Activated CD4-positive, CD25-positive, alpha-beta regulatory T cell treated with anti-CD3 and anti-CD28 coated beads, Interleukin-2, amount 50 U/mL, for 24 hours (primary cell): ENCODE results near the gene SERPINB3.
"Not testable (repeated sequence)": the region's sequence is repeated elsewhere in the genome, so short reads cannot be mapped to it uniquely, and the experiment has no call there.

ENCODE experiments used
- ATAC-seq, 2 donors: fragments of 150-1000 bp; cut with Tn5 transposase; one replicate each; pipeline ENCODE4 v1.10.0; 2021; ENCODE audit warnings: mild to moderate bottlenecking in 1 of 2, moderate library complexity in 1 of 2

The SERPINB3 gene

GRCh38 chr18:63644694-63645093 lies 17.0 kb downstream of the SERPINB3 start:
- ATAC-seq = not testable (repeated sequence)

GRCh38 chr18:63644142-63644541 lies 17.6 kb downstream of the SERPINB3 start, which contains the start of gene SERPINB4:
Gene SERPINB4 (minus strand): TSS chr18:63644256. CDS start chr18:63643577, 679 bp downstream.
- not testable (repeated sequence) for ATAC-seq

DNA sequence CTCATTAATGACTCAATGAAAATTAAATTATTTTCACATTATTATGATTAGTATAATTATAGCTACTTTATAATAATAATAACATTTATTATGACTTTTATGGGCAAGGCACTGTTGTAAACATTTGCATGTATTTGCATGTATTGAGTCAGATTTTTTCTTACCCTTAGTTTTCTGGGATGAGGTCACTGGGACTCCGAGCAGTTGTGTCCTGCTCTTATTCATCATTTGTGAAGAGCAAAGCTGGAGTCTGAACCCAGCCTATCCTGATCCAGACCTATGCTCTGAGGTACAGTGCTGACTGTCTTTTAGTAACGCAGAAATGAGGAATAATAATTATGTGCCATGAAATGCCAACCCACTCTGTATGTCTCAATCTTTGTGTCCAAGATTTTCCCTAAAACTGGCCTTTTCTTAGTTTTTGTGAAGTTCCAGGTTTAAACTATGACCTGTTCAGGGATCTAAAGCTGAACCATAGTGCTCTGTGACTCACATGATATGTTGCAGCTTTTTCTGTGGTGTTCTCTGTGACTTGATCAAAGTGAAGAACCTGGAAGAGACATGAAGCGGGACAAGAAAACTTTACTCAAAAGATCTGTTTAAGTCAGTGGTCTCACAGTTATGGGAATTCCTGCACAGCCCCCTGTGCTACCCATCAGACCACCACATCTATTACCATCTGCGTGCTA lies 18.9 kb downstream of the SERPINB3 start:
- not testable (repeated sequence) for ATAC-seq

DNA sequence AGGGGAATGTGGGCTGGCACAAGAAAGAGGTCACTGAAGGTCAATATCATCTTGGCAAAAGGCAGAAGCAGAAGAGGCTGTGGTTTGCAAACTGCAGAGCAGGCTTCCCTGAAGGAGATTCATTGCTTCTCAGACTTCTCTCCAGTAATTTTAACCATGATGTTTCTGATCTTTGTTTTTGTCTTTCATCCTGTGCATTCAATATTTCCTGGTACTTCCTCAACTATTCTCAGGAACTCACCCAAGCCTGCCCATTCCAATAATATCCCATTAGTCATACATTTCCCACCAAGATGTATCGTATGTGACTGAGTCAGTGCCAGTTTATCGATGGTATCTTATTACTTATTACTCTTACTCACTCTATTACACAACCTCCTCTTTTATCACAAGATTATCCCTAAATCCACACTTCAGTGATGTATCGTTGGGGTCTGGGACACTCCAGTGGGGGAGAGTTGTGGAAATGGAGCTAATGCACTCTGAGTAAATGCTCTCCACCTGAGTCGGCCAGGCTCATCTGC lies 20.5 kb downstream of the SERPINB3 start:
- not testable (repeated sequence) for ATAC-seq

DNA sequence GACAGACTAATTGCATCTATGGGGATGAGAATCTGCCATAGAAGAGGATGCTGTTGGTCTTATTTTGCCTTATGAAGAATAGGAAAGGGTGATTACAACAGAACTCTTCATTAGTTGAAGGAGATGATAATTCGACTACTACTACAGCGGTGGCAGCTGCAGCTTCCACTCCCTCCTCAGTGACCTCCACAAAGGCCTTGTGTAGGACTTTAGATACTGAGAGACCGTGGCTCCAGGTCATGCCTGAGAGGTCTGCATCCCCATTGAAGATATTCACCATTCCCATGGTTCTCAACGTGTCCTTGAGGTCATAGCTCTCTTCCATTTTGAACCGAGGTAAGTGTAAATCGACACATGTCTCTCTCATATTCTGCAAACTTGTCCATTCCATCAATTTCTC lies 24.0 kb downstream of the SERPINB3 start:
- ATAC-seq = no peak

- ATAC-seq = no peak
Measured at GRCh38 chr18:63627819-63628218, 33.9 kb downstream of the SERPINB3 start.

- no peak for ATAC-seq
Measured at GRCh38 chr18:63626431-63626830, 35.3 kb downstream of the SERPINB3 start.

- no peak for ATAC-seq
Measured at GRCh38 chr18:63624863-63625262, 36.8 kb downstream of the SERPINB3 start.

- no peak for ATAC-seq
Measured at GRCh38 chr18:63619661-63620060, 42.0 kb downstream of the SERPINB3 start.

- ATAC-seq = no peak
Measured at GRCh38 chr18:63617915-63618234, 43.8 kb downstream of the SERPINB3 start.

DNA sequence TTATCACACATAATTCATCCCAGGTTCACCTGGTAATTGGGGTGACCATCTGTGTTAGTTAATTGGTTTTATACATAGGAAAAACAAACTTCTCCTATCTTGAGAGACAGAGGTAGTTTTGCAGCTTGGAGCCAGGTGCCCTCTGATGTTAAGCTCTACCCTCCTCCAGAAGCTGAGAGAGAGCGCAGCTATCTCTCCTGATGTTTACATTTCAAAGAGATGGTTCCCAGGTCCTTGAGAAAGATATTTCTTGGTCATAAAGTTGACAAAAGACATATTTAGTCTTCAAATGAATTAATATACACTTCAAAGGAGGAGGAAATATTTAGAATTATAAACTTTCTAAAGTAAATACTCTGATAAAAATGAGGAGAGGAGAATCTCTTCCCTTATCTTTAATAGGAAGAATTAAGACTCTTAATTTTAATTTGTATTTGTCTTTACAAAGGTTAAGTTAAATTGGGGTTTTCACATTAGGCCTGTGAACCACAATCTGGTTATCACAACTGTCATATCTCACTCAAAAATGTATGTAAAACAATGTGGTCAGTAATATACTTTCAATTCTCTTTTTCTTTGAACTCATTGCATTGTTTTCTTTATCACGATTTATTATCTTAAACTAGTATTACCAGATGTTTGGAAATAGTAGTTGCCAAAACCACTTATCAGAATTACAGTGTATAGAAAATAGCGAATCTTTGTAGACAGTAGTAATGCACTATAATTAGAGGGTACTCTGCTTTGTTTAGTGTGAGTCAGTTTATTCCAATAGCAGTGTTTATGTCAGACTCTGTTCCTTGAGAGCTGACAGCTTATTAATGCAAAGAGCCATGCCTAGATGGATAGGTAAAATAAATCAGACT lies 44.4 kb downstream of the SERPINB3 start:
- no peak for ATAC-seq

DNA sequence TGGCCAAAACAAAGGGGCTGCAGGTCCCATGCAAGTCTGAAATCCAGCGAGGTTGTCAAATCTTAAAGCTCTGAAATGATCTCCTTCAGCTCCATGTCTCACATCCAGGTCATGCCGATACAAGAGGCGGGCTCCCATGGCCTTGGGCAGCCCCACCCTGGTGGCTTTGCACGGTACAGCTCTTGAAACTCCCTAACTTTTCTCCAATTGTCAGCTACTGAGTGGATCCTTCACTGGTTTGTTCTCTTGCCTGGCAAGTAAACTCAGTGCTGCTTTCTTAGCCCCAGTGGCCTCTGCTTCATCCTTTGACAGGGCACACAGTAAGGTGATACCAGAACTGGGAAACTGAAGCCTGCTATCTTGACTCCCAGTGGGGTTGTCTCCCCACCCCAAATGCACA lies 48.3 kb downstream of the SERPINB3 start:
- ATAC-seq = no peak

DNA sequence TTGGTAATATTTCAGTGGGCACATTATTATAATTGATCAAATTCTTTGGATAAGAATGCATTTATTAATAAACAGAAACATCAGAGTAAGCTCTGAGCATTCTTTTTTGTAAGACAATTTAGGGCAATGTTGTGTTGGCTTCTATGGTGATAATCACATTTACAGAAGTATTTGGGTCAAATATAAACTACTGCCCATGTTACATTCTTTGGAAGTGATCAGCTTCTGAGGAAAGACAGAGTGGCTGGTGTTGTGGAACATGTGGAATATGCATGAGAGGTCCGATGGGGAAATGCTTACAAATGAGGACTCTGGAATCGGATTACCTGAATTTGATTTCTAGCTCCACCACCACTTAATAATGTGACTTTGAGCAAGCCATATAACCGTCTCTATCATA lies 55.2 kb downstream of the SERPINB3 start:
- no peak for ATAC-seq
